ENCODE measurements around the gene CDH4. TPM values are rescaled to one million over a fixed set of nuclear protein-coding genes. Genes with fewer than 3 reads are reported as not detected.

Gene CDH4
- total RNA-seq, 1 experiment from 2014 or later = not detected

DNA sequence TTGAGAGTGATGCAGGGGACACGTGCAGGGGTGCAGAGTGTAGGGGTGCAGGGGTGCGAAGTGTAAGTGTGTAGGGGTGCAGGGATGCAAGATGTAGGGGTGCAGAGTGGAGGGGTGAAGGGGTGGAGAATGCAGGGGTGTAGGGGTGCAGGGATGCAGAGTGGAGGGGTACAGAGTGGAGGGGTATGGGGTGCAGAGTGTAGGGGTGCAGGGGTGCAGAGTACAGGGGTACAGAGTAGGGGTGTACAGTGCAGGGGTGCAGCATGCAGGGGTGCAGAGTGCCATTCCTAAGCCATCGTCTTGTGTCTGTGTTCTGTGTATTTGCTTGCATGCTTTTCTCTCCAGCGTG is 468.3 kb downstream of the CDH4 start:
- Histone ChIP-seq H3K27me3 (replicated peaks; ENCODE audit: control insufficient read depth, insufficient read depth, low read length) (no peaks in the 10 kb centered on the region; the same call in 1 of the 2 replicates), H3K36me3 (ENCODE audit: control insufficient read depth, insufficient read depth, low read length) (no peaks in the 10 kb centered on the region), H3K4me1 (no peaks in the 10 kb centered on the region), H3K4me3 (ENCODE audit: low read depth, low read length) (no peak overlapping the region), H3K9me3 (no peaks in the 10 kb centered on the region; the same call in 1 of the 2 replicates)
- Mint-ChIP-seq H3K27me3 (ENCODE audit: insufficient read depth, unreplicated experiment) (peaks cover 27% of the 10 kb centered on the region), H3K4me1 (ENCODE audit: low read depth, unreplicated experiment) (no peaks in the 10 kb centered on the region), H3K36me3 (ENCODE audit: insufficient read depth, unreplicated experiment) (no peaks in the 10 kb centered on the region), H3K9me3 (ENCODE audit: unreplicated experiment) (no peaks in the 10 kb centered on the region), H3K27ac (ENCODE audit: unreplicated experiment) (no peak overlapping the region), H3K4me3 (ENCODE audit: unreplicated experiment) (no peak overlapping the region)
- no peak for TF ChIP-seq CTCF (IDR thresholded peaks at IDR 0.05; ENCODE audit: insufficient read depth in 1 of 2, low read depth in 1 of 2, low read length in 1 of 2, severe bottlenecking in 1 of 2, unreplicated experiment in 1 of 2)
- intact Hi-C loops (cut with micrococcal nuclease; ENCODE audit: unreplicated experiment) = loop anchor here (5.0 kb wide), 1 partner anchor 152 kb away; no protein-coding TSS in a partner anchor
- BruUV-seq (replicated peaks) = no TSS peak
- no peak for DNase-seq
- ChIA-PET CTCF (no interaction called here), POLR2A (no interaction called here)

DNA sequence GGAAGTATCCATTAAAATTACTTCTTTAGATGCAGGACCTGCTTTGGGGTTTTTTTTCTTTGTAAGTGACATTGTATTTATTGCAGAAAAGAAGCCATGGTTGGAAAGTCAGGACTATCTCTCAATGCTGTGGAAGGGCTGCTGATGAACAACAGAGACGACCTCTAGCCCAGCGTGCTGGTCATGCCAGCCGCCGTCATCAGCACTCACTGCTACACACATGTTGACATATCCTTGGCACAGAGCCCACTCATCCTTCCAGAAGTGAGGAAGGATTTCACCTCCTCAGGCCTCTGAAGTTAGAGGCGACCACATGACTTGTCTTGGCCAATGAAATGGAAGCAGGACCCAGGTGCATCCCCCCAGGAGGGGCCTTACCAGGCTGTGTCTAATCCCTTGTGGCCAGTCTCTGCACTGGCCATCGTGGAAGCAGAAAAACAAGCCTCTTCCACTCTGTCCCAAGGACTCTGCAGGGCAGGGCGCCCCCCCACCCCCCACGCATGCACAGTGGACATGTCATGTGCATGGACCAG is 470.2 kb downstream of the CDH4 start:
- H3K4me3 Mint-ChIP-seq (ENCODE audit: unreplicated experiment) = no peak overlapping the region
- Histone ChIP-seq H3K4me1 (no peaks in the 10 kb centered on the region), H3K9me3 (no peaks in the 10 kb centered on the region; the same call in 1 of the 2 replicates), H3K4me3 (ENCODE audit: low read depth, low read length) (no peak overlapping the region), H3K27me3 (replicated peaks; ENCODE audit: control insufficient read depth, insufficient read depth, low read length) (no peaks in the 10 kb centered on the region; the same call in 1 of the 2 replicates), H3K36me3 (ENCODE audit: control insufficient read depth, insufficient read depth, low read length) (no peaks in the 10 kb centered on the region)
- intact Hi-C loops (cut with micrococcal nuclease; ENCODE audit: unreplicated experiment) = loop anchor here (5.0 kb wide), 1 partner anchor 150 kb away; no protein-coding TSS in a partner anchor
- POLR2A ChIA-PET = no interaction called here
- no peak for TF ChIP-seq CTCF (IDR thresholded peaks at IDR 0.05; ENCODE audit: insufficient read depth in 1 of 2, low read depth in 1 of 2, low read length in 1 of 2, severe bottlenecking in 1 of 2, unreplicated experiment in 1 of 2)
- CTCF ChIA-PET = no interaction called here
- no peaks in the 10 kb centered on the region for H3K9me3 Mint-ChIP-seq (ENCODE audit: unreplicated experiment)
- no peaks in the 10 kb centered on the region for H3K36me3 Mint-ChIP-seq (ENCODE audit: insufficient read depth, unreplicated experiment)
- BruUV-seq (replicated peaks) = no TSS peak
- no peaks in the 10 kb centered on the region for H3K4me1 Mint-ChIP-seq (ENCODE audit: low read depth, unreplicated experiment)
- DNase-seq = no peak
- no peak overlapping the region for H3K27ac Mint-ChIP-seq (ENCODE audit: unreplicated experiment)
- peaks cover 27% of the 10 kb centered on the region for H3K27me3 Mint-ChIP-seq (ENCODE audit: insufficient read depth, unreplicated experiment)

- Histone ChIP-seq H3K4me3 (ENCODE audit: low read depth, low read length) (no peak overlapping the region), H3K9me3 (no peaks in the 10 kb centered on the region), H3K4me1 (no peaks in the 10 kb centered on the region), H3K36me3 (ENCODE audit: control insufficient read depth, insufficient read depth, low read length) (no peaks in the 10 kb centered on the region), H3K27me3 (replicated peaks; ENCODE audit: control insufficient read depth, insufficient read depth, low read length) (no peaks in the 10 kb centered on the region; the same call in 1 of the 2 replicates)
- Mint-ChIP-seq H3K36me3 (ENCODE audit: insufficient read depth, unreplicated experiment) (no peaks in the 10 kb centered on the region), H3K9me3 (ENCODE audit: unreplicated experiment) (no peaks in the 10 kb centered on the region), H3K4me3 (ENCODE audit: unreplicated experiment) (no peak overlapping the region), H3K4me1 (ENCODE audit: low read depth, unreplicated experiment) (no peaks in the 10 kb centered on the region), H3K27ac (ENCODE audit: unreplicated experiment) (no peak overlapping the region), H3K27me3 (ENCODE audit: insufficient read depth, unreplicated experiment) (peaks cover 22% of the 10 kb centered on the region)
- no peak for TF ChIP-seq CTCF (IDR thresholded peaks at IDR 0.05; ENCODE audit: insufficient read depth in 1 of 2, low read depth in 1 of 2, low read length in 1 of 2, severe bottlenecking in 1 of 2, unreplicated experiment in 1 of 2)
- ChIA-PET POLR2A (no interaction called here), CTCF (interaction anchor here (0.7 kb wide), 1 partner anchor 8 kb away, joined by 3 read pairs; no protein-coding TSS in a partner anchor)
- DNase-seq = no peak
- intact Hi-C loops (cut with micrococcal nuclease; ENCODE audit: unreplicated experiment) = loop anchor here (5.0 kb wide), 1 partner anchor 149 kb away; no protein-coding TSS in a partner anchor
- no TSS peak for BruUV-seq (replicated peaks)
These were observed 471.6 kb downstream of the CDH4 start for GRCh38 chr20:61723529-61724257.
